Measurements from ENCODE around the gene MAP2K7.

GRCh38 chr19:7921967-7922835 is 18.5 kb downstream of the MAP2K7 start:
- TF ChIP-seq, protein P1, sequence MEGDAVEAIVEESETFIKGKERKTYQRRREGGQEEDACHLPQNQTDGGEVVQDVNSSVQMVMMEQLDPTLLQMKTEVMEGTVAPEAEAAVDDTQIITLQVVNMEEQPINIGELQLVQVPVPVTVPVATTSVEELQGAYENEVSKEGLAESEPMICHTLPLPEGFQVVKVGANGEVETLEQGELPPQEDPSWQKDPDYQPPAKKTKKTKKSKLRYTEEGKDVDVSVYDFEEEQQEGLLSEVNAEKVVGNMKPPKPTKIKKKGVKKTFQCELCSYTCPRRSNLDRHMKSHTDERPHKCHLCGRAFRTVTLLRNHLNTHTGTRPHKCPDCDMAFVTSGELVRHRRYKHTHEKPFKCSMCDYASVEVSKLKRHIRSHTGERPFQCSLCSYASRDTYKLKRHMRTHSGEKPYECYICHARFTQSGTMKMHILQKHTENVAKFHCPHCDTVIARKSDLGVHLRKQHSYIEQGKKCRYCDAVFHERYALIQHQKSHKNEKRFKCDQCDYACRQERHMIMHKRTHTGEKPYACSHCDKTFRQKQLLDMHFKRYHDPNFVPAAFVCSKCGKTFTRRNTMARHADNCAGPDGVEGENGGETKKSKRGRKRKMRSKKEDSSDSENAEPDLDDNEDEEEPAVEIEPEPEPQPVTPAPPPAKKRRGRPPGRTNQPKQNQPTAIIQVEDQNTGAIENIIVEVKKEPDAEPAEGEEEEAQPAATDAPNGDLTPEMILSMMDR (IDR thresholded peaks at IDR 0.05; ENCODE audit: borderline replicate concordance, extremely low read depth, low read length, poor library complexity, severe bottlenecking): no peak
- TF ChIP-seq EZH2 (IDR thresholded peaks at IDR 0.05; ENCODE audit: borderline replicate concordance, low read depth, low read length, severe bottlenecking): no peak

Data from DND-41 (cell line).